ENCODE results near the gene SLC22A7.
A peak's percentile ranks its signal among the peaks of the same experiment; 100 is the strongest.

The SLC22A7 gene

GRCh38 chr6:43274916-43275597 is 23.0 kb upstream of the SLC22A7 start:
- Mint-ChIP-seq H3K4me1 (peaks cover 30% of the 10 kb centered on the region), H3K9me3 (no peaks in the 10 kb centered on the region), H3K27ac (no peak overlapping the region), H3K36me3 (no peaks in the 10 kb centered on the region), H3K4me3 (peak overlapping the region; percentile 72)
- peak in 1 of 2 donors; percentile 57 for DNase-seq (ENCODE audit: low spot score in 2 of 2)
- ATAC-seq: peak; percentile 51

DNA sequence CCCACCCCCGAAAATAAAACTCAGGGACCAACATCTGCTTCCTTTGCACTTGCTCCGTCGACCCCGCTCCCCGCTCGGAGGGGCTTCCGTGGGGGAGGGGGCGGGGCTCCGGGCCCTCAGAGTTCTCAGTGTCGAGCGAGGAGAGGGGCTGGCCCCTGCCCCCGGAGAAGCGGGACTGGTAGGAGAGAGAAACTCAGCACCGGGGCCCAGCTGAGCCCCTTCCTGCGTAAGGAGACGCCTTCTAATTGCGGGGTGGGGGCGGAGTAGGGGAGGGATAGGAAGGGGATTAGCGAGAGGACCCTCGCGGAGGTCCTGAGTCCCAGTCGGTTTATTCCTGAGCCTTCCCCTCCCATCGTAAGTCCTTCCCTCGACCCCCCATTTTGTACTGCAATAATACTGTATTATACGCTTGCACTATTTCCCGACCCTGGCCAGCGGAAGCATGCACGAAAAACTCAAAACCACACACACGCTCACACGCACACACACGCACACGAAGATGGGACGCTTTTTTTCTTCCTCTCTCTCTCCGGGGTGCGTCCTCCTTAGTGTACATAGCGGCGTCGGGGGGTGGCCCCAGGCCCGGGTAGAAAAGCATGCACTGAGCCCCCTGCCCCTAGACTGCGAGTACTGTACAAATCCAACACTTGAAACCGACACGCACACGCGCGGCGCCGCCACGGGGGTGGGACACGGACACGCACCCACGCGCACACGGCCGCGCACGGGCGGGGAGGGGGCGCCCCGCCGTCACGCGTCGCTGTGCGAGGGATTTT is 22.1 kb upstream of the SLC22A7 start:
- Mint-ChIP-seq H3K9me3 (no peaks in the 10 kb centered on the region), H3K36me3 (no peaks in the 10 kb centered on the region), H3K4me1 (peaks cover 26% of the 10 kb centered on the region), H3K27ac (peak overlapping the region; percentile 81), H3K4me3 (peak overlapping the region; percentile 72)
- ATAC-seq (peak; percentile 50), DNase-seq (ENCODE audit: low spot score in 2 of 2) (no peak)

DNA sequence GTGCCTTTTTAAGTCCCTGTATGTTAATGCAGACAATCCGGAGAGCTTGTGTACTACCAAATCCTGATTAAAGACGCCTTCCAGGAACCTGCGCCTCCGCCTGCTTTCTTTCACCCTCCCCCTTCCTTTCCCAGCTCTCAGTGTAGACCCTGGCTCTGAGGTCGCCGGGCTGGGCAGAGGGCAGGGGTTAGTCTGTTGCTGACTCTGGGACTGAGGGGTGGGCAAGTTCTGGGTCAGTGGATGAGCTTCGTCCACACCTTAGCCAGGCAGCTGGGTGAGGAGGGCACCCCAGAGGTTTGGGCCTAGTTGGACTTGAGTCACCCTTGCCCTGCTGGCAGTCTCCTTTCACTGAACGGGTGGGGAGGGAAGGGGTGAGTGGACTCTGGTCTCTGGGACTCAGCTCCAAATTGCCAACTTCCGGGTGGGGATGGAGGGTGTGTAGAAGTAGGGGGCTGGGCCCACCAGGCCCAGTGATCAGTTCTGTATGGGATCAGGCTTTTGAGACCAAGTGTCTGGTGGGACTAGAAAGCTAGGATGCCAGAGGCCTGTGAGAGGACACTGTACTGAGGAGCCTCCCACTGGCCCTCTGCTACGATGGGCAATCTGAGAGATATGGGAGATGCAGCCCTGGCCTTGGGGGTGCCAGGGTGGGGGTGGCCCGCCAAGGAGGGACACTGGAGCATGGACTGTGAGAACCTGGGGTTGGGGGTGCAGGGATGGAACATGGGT is 21.3 kb upstream of the SLC22A7 start:
- Mint-ChIP-seq H3K36me3 (no peaks in the 10 kb centered on the region), H3K27ac (peak overlapping the region; percentile 81), H3K9me3 (no peaks in the 10 kb centered on the region), H3K4me1 (peaks cover 26% of the 10 kb centered on the region), H3K4me3 (peak overlapping the region; percentile 72)
- DNase-seq (ENCODE audit: low spot score in 2 of 2): no peak
- ATAC-seq: no peak

GRCh38 chr6:43277306-43277642 is 20.8 kb upstream of the SLC22A7 start:
- peaks cover 26% of the 10 kb centered on the region for H3K4me1 Mint-ChIP-seq
- H3K27ac Mint-ChIP-seq: peak overlapping the region; percentile 81
- no peak overlapping the region for H3K4me3 Mint-ChIP-seq
- no peaks in the 10 kb centered on the region for H3K9me3 Mint-ChIP-seq
- H3K36me3 Mint-ChIP-seq: no peaks in the 10 kb centered on the region
- no peak for ATAC-seq
- no peak for DNase-seq (ENCODE audit: low spot score in 2 of 2)

- peak; percentile 33 for ATAC-seq
- Mint-ChIP-seq H3K9me3 (no peaks in the 10 kb centered on the region), H3K4me3 (no peak overlapping the region), H3K4me1 (peaks cover 26% of the 10 kb centered on the region), H3K27ac (peak overlapping the region; percentile 36), H3K36me3 (no peaks in the 10 kb centered on the region)
- DNase-seq (ENCODE audit: low spot score in 2 of 2): no peak
These were observed 20.2 kb upstream of the SLC22A7 start for GRCh38 chr6:43277643-43278523.

GRCh38 chr6:43278524-43279078 is 19.5 kb upstream of the SLC22A7 start:
- Mint-ChIP-seq H3K4me3 (no peak overlapping the region), H3K9me3 (no peaks in the 10 kb centered on the region), H3K36me3 (no peaks in the 10 kb centered on the region), H3K27ac (peak overlapping the region; percentile 36), H3K4me1 (peaks cover 26% of the 10 kb centered on the region)
- ATAC-seq (no peak), DNase-seq (ENCODE audit: low spot score in 2 of 2) (no peak)

GRCh38 chr6:43280234-43280633 is 17.8 kb upstream of the SLC22A7 start:
- H3K4me3 Mint-ChIP-seq: no peak overlapping the region
- peaks cover 26% of the 10 kb centered on the region for H3K4me1 Mint-ChIP-seq
- ATAC-seq: no peak
- H3K27ac Mint-ChIP-seq: no peak overlapping the region
- no peaks in the 10 kb centered on the region for H3K9me3 Mint-ChIP-seq
- H3K36me3 Mint-ChIP-seq: no peaks in the 10 kb centered on the region
- DNase-seq (ENCODE audit: low spot score in 2 of 2): no peak

GRCh38 chr6:43282060-43282459 is 16.0 kb upstream of the SLC22A7 start:
- DNase-seq (ENCODE audit: low spot score in 2 of 2): no peak
- Mint-ChIP-seq H3K27ac (no peak overlapping the region), H3K4me1 (peaks cover 15% of the 10 kb centered on the region), H3K9me3 (no peaks in the 10 kb centered on the region), H3K4me3 (no peak overlapping the region), H3K36me3 (no peaks in the 10 kb centered on the region)
- no peak for ATAC-seq

GRCh38 chr6:43282636-43283513 is 15.2 kb upstream of the SLC22A7 start:
- H3K9me3 Mint-ChIP-seq: no peaks in the 10 kb centered on the region
- peaks cover 7% of the 10 kb centered on the region for H3K4me1 Mint-ChIP-seq
- no peaks in the 10 kb centered on the region for H3K36me3 Mint-ChIP-seq
- H3K27ac Mint-ChIP-seq: no peak overlapping the region
- DNase-seq (ENCODE audit: low spot score in 2 of 2): no peak
- H3K4me3 Mint-ChIP-seq: no peak overlapping the region
- no peak for ATAC-seq

- Mint-ChIP-seq H3K4me3 (no peak overlapping the region), H3K4me1 (peaks cover 3% of the 10 kb centered on the region), H3K27ac (no peak overlapping the region), H3K36me3 (no peaks in the 10 kb centered on the region), H3K9me3 (no peaks in the 10 kb centered on the region)
- DNase-seq (ENCODE audit: low spot score in 2 of 2) (no peak), ATAC-seq (no peak)
These were observed 14.6 kb upstream of the SLC22A7 start for GRCh38 chr6:43283514-43283901.

- no peaks in the 10 kb centered on the region for H3K9me3 Mint-ChIP-seq
- ATAC-seq: no peak
- H3K4me1 Mint-ChIP-seq: no peaks in the 10 kb centered on the region
- H3K27ac Mint-ChIP-seq: no peak overlapping the region
- no peak overlapping the region for H3K4me3 Mint-ChIP-seq
- DNase-seq (ENCODE audit: low spot score in 2 of 2): no peak
- H3K36me3 Mint-ChIP-seq: no peaks in the 10 kb centered on the region
These were observed 14.2 kb upstream of the SLC22A7 start for GRCh38 chr6:43283905-43284304.

DNA sequence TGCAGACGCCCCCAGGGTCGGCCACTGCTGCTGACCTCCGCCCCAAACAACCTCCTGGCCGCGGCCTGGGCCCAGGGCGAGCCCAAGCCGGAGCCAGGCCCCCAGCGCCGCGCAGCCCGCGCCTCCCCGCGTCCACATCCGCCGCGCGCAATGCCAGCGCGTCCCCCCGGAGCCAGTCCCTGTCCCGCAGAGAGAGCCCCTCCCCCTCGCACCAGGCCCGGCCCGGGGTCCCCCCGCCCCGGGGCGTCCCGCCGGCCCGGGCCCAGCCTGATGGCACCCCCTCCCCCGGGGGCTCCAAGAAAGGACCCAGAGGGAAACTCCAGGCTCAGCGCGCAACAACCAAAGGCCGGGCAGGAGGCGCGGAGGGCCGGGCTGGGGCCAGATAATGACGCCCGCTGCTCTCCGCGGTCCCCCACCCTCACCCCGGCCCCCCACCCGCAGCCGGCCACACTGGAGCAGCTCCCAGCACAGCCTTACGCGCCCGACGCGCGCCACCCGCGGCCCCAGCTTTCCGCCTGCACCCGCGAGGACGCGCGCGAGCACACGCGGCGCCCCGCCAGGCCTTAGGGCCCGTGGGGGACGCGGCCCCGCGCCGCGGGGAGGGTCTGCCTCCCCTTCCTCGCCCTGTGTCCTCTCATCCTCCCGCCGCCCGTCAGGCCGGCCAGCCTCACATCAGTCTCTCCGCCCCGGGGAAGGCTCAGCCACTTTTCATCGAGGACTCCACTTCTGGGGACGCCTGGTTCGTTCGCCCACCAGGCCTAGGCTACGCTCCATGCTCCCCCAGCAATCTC is 12.9 kb upstream of the SLC22A7 start:
- DNase-seq (ENCODE audit: low spot score in 2 of 2) (no peak), ATAC-seq (no peak)
- H3K27ac Mint-ChIP-seq: no peak overlapping the region
- H3K4me1 Mint-ChIP-seq: no peaks in the 10 kb centered on the region
- no peak overlapping the region for H3K4me3 Mint-ChIP-seq
- H3K9me3 Mint-ChIP-seq: no peaks in the 10 kb centered on the region
- no peaks in the 10 kb centered on the region for H3K36me3 Mint-ChIP-seq

- DNase-seq (ENCODE audit: low spot score in 2 of 2) (no peak), ATAC-seq (no peak)
- no peaks in the 10 kb centered on the region for H3K36me3 Mint-ChIP-seq
- H3K4me3 Mint-ChIP-seq: no peak overlapping the region
- H3K9me3 Mint-ChIP-seq: no peaks in the 10 kb centered on the region
- no peaks in the 10 kb centered on the region for H3K4me1 Mint-ChIP-seq
- H3K27ac Mint-ChIP-seq: no peak overlapping the region
These were observed 12.2 kb upstream of the SLC22A7 start for GRCh38 chr6:43285832-43286231.
